Activated T-helper 2 cell treated with anti-CD3 and anti-CD28 coated beads, Interferon-gamma antibody, Interleukin-2, Interleukin-4, amounts not matched to agents 10 μg/mL and 5 μg/mL and 100 μg/mL, durations not matched to agents 14 hours and 24 hours and 36 hours (primary cell): Measurements from ENCODE around the gene TOLLIP. TPM values are rescaled to one million over a fixed set of nuclear protein-coding genes. Genes with fewer than 3 reads are reported as not detected.
"Not testable (repeated sequence)": the region's sequence is repeated elsewhere in the genome, so short reads cannot be mapped to it uniquely, and the experiment has no call there.

Source experiments
- DNase-seq: peaks from one replicate; pipeline ENCODE4 v3.0.0; 2021; ENCODE audit warnings: low spot score
- H3K27ac Mint-ChIP-seq: one replicate; pipeline ENCODE4 v1.8.0; 2021; ENCODE audit warnings: mixed read lengths
- H3K27me3 Mint-ChIP-seq: one replicate; pipeline ENCODE4 v1.8.0; 2021; ENCODE audit warnings: low read depth, mixed read lengths
- H3K36me3 Mint-ChIP-seq: one replicate; pipeline ENCODE4 v1.8.0; 2021; ENCODE audit warnings: low read depth, mixed read lengths
- H3K4me1 Mint-ChIP-seq: one replicate; pipeline ENCODE4 v1.8.0; 2021; ENCODE audit warnings: low read depth, mixed read lengths
- H3K4me3 Mint-ChIP-seq: one replicate; pipeline ENCODE4 v1.8.0; 2021; ENCODE audit warnings: low read depth, mild to moderate bottlenecking, moderate library complexity, mixed read lengths
- H3K9me3 Mint-ChIP-seq: one replicate; pipeline ENCODE4 v1.8.0; 2021; ENCODE audit warnings: mixed read lengths
- intact Hi-C: fragments of 100-400 bp; cut with micrococcal nuclease; formaldehyde crosslinking; loops from one replicate; pipeline ENCODE4 v1.15.1; 2023
- total RNA-seq: library from RNA; stranded (reverse); gene quantifications from 2 replicates; pipeline ENCODE4 v1.2.3, GENCODE V29; 2022

TOLLIP gene
- total RNA-seq, 1 donor from 2014 or later = 35.0 TPM

DNA sequence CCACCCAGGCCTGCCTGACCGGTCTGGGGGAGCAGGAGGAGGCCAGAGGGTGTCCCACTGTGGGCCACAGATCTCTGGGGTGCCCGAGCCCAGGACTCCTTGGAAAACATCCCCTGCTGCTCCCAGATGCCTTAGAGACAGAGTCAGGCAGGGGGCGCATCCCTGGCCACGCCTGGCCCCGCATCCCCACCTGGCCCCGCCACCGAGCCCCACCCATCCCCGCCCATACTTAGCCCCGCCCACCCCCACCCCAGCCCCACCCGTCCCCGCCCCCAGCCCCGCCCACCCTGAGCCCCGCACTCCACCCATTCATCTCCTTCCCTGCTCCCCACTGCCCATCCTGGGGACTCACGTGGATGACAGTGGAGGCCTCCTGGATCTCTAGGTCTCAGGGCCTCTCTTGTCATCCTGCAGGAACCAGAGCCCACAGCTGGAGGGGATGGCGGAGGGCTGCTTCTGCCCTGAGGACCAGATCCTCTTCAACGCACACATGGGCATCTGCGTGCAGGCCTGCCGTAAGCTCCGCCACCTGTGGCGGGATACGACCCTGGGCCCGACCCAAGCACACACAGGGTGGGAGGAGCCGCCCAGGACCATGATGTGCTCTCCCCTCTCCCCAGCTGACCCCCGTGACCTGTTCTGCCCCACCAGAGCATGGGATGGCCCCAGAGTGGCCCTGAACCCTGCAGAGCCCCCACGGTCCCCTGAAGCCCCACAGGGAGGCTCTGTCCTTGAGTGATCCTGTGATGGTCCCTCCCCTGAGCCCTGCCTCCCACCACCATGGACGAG, 53.0 kb downstream of the TOLLIP start:
- intact Hi-C loops = no loop called here
- Mint-ChIP-seq H3K27me3 (no peaks in the 10 kb centered on the region), H3K4me3 (no peak overlapping the region), H3K4me1 (no peaks in the 10 kb centered on the region), H3K9me3 (peaks cover 6% of the 10 kb centered on the region), H3K27ac (no peak overlapping the region), H3K36me3 (no peaks in the 10 kb centered on the region)
- no peak for DNase-seq

DNA sequence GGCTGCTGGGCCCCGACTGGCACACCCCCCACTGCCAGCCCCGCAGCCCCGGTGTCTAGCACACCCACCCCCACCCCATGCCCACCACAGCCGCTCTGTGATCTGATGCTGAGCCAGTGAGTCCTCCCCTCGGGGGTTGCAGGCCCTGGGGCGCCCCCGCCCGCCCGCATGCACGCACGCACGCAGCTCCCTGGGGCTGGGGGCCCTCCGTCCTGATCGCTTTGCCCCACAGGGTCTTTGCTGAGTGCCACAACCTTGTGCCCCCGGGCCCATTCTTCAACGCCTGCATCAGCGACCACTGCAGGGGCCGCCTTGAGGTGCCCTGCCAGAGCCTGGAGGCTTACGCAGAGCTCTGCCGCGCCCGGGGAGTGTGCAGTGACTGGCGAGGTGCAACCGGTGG, 54.3 kb downstream of the TOLLIP start:
- no peak for DNase-seq
- Mint-ChIP-seq H3K27me3 (no peaks in the 10 kb centered on the region), H3K27ac (no peak overlapping the region), H3K4me3 (no peak overlapping the region), H3K9me3 (peaks cover 14% of the 10 kb centered on the region), H3K4me1 (no peaks in the 10 kb centered on the region), H3K36me3 (peaks cover 6% of the 10 kb centered on the region)
- intact Hi-C loops = no loop called here

DNA sequence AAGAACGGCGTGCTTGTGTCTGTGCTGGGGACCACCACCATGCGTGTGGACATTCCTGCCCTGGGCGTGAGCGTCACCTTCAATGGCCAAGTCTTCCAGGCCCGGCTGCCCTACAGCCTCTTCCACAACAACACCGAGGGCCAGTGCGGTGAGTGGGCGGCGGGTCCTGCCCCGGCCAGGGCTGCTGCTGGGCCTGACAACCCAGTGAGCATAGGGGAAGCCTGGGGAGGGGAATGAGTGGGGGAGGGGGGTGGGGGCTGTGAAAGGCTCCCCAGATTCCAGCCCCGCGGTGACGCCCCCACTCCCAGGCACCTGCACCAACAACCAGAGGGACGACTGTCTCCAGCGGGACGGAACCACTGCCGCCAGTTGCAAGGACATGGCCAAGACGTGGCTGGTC, 54.7 kb downstream of the TOLLIP start:
- H3K27ac Mint-ChIP-seq = no peak overlapping the region
- no peaks in the 10 kb centered on the region for H3K4me1 Mint-ChIP-seq
- H3K4me3 Mint-ChIP-seq = no peak overlapping the region
- DNase-seq = no peak
- peaks cover 6% of the 10 kb centered on the region for H3K36me3 Mint-ChIP-seq
- intact Hi-C loops = no loop called here
- H3K27me3 Mint-ChIP-seq = no peaks in the 10 kb centered on the region
- H3K9me3 Mint-ChIP-seq = peaks cover 15% of the 10 kb centered on the region

DNA sequence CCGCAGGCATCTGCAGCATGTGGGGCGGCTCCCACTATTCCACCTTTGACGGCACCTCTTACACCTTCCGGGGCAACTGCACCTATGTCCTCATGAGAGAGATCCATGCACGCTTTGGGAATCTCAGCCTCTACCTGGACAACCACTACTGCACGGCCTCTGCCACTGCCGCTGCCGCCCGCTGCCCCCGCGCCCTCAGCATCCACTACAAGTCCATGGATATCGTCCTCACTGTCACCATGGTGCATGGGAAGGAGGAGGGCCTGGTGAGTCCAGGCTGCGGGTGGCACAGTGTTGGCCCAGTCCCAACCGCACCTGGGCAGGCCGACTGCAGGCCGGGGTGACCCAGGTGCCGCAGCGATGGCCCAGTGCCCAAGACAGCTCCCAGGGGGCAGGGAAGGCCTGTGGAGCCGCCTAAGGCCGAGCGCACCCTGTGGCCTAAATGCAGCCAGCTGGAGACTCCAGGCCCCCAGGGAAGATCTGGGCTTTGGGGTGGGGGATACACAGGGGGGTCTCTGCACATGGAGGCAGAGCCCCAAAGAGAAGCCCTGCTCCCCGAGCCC, 55.3 kb downstream of the TOLLIP start:
- H3K9me3 Mint-ChIP-seq = peaks cover 19% of the 10 kb centered on the region
- no peak for DNase-seq
- H3K27me3 Mint-ChIP-seq = no peaks in the 10 kb centered on the region
- H3K27ac Mint-ChIP-seq = no peak overlapping the region
- H3K4me3 Mint-ChIP-seq = no peak overlapping the region
- peaks cover 8% of the 10 kb centered on the region for H3K36me3 Mint-ChIP-seq
- H3K4me1 Mint-ChIP-seq = no peaks in the 10 kb centered on the region
- intact Hi-C loops = no loop called here

DNA sequence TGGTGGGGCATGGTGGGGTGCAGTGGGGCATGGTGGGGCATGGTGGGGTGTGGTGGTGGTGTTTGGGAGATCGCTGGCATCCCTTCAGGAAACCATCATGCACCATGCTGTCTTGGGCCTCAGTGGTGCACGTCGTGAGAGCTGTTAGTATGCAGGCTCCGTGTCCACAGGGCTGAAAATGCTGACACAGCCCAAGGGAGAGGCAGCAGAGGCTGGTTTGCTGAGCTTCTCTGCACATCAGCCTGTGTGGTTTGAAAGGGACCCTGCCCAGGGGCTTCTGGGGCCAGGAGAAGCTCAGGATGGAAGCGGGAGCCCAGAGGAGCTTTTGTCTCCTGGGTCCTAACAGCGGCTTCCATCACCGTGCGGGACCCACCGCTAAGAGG, 56.3 kb downstream of the TOLLIP start:
- H3K36me3 Mint-ChIP-seq = peaks cover 8% of the 10 kb centered on the region
- H3K27me3 Mint-ChIP-seq = no peaks in the 10 kb centered on the region
- no peaks in the 10 kb centered on the region for H3K4me1 Mint-ChIP-seq
- intact Hi-C loops = no loop called here
- no peak overlapping the region for H3K27ac Mint-ChIP-seq
- no peak overlapping the region for H3K4me3 Mint-ChIP-seq
- peaks cover 19% of the 10 kb centered on the region for H3K9me3 Mint-ChIP-seq
- DNase-seq = no peak

DNA sequence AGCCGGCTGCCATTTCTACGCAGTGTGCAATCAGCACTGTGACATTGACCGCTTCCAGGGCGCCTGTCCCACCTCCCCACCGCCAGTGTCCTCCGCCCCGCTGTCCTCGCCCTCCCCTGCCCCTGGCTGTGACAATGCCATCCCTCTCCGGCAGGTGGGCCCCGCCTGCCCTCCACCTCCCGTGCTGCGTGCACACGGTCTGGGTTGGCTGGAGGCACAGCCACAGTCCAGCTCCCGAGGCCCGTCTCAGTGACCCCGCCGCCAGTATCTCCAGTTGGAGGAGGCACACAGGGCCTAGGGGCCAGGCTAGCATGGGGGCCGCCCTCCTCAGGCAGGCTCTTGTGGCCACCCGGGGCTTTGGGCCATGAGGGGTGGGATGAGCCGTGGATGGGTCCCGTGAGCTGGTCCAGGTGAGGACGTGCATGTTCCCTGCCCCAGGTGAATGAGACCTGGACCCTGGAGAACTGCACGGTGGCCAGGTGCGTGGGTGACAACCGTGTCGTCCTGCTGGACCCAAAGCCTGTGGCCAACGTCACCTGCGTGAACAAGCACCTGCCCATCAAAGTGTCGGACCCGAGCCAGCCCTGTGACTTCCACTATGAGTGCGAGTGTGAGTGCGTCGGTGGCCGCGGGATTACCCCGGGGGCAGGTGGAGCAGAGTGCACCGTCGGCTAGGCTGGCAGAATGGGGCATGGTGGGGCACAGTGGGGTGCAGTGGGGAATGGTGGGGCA, 56.9 kb downstream of the TOLLIP start:
- H3K4me3 Mint-ChIP-seq = no peak overlapping the region
- H3K36me3 Mint-ChIP-seq = peaks cover 8% of the 10 kb centered on the region
- intact Hi-C loops = no loop called here
- H3K4me1 Mint-ChIP-seq = no peaks in the 10 kb centered on the region
- H3K27me3 Mint-ChIP-seq = no peaks in the 10 kb centered on the region
- H3K27ac Mint-ChIP-seq = no peak overlapping the region
- H3K9me3 Mint-ChIP-seq = peaks cover 19% of the 10 kb centered on the region
- no peak for DNase-seq

DNA sequence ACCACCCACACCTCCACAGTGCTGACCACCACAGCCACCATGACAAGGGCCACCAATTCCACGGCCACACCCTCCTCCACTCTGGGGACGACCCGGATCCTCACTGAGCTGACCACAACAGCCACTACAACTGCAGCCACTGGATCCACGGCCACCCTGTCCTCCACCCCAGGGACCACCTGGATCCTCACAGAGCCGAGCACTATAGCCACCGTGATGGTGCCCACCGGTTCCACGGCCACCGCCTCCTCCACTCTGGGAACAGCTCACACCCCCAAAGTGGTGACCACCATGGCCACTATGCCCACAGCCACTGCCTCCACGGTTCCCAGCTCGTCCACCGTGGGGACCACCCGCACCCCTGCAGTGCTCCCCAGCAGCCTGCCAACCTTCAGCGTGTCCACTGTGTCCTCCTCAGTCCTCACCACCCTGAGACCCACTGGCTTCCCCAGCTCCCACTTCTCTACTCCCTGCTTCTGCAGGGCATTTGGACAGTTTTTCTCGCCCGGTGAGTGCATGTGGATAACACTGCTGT, 58.1 kb downstream of the TOLLIP start:
- Mint-ChIP-seq H3K9me3 (peaks cover 22% of the 10 kb centered on the region), H3K4me3 (no peak overlapping the region), H3K27ac (no peak overlapping the region), H3K36me3 (peaks cover 8% of the 10 kb centered on the region), H3K27me3 (no peaks in the 10 kb centered on the region), H3K4me1 (no peaks in the 10 kb centered on the region)
- DNase-seq = no peak
- intact Hi-C loops = no loop called here

DNA sequence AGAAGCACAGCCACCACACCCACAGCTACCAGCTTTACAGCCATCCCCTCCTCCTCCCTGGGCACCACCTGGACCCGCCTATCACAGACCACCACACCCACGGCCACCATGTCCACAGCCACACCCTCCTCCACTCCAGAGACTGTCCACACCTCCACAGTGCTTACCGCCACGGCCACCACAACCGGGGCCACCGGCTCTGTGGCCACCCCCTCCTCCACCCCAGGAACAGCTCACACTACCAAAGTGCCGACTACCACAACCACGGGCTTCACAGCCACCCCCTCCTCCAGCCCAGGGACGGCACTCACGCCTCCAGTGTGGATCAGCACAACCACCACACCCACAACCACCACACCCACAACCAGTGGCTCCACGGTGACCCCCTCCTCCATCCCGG, 59.0 kb downstream of the TOLLIP start:
- H3K36me3 Mint-ChIP-seq, H3K4me3 Mint-ChIP-seq, H3K4me1 Mint-ChIP-seq, H3K27me3 Mint-ChIP-seq, DNase-seq, intact Hi-C loops, H3K27ac Mint-ChIP-seq: not testable (repeated sequence)
- H3K9me3 Mint-ChIP-seq = peaks cover 23% of the 10 kb centered on the region

DNA sequence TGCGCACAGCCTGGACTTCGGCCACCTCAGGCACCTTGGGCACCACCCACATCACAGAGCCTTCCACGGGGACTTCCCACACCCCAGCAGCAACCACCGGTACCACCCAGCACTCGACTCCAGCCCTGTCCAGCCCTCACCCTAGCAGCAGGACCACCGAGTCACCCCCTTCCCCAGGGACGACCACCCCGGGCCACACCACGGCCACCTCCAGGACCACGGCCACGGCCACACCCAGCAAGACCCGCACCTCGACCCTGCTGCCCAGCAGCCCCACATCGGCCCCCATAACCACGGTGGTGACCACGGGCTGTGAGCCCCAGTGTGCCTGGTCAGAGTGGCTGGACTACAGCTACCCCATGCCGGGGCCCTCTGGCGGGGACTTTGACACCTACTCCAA, 60.5 kb downstream of the TOLLIP start:
- H3K36me3 Mint-ChIP-seq, H3K27me3 Mint-ChIP-seq, H3K27ac Mint-ChIP-seq, intact Hi-C loops, H3K4me1 Mint-ChIP-seq, H3K4me3 Mint-ChIP-seq, DNase-seq: not testable (repeated sequence)
- peaks cover 23% of the 10 kb centered on the region for H3K9me3 Mint-ChIP-seq

DNA sequence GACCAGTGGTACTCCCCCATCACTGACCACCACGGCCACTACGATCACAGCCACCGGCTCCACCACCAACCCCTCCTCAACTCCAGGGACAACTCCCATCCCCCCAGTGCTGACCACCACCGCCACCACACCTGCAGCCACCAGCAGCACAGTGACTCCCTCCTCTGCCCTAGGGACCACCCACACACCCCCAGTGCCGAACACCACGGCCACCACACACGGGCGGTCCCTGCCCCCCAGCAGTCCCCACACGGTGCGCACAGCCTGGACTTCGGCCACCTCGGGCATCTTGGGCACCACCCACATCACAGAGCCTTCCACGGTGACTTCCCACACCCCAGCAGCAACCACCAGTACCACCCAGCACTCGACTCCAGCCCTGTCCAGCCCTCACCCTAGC, 62.4 kb downstream of the TOLLIP start:
- H3K27me3 Mint-ChIP-seq, intact Hi-C loops, H3K4me1 Mint-ChIP-seq, H3K36me3 Mint-ChIP-seq, H3K4me3 Mint-ChIP-seq, H3K27ac Mint-ChIP-seq, DNase-seq: not testable (repeated sequence)
- H3K9me3 Mint-ChIP-seq = peaks cover 24% of the 10 kb centered on the region

DNA sequence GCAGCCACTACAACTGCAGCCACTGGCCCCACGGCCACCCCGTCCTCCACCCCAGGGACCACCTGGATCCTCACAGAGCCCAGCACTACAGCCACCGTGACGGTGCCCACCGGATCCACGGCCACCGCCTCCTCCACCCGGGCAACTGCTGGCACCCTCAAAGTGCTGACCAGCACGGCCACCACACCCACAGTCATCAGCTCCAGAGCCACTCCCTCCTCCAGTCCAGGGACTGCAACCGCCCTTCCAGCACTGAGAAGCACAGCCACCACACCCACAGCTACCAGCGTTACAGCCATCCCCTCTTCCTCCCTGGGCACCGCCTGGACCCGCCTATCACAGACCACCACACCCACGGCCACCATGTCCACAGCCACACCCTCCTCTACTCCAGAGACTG, 63.1 kb downstream of the TOLLIP start:
- H3K27me3 Mint-ChIP-seq, H3K4me3 Mint-ChIP-seq, H3K27ac Mint-ChIP-seq, intact Hi-C loops, DNase-seq, H3K4me1 Mint-ChIP-seq, H3K36me3 Mint-ChIP-seq: not testable (repeated sequence)
- peaks cover 23% of the 10 kb centered on the region for H3K9me3 Mint-ChIP-seq

DNA sequence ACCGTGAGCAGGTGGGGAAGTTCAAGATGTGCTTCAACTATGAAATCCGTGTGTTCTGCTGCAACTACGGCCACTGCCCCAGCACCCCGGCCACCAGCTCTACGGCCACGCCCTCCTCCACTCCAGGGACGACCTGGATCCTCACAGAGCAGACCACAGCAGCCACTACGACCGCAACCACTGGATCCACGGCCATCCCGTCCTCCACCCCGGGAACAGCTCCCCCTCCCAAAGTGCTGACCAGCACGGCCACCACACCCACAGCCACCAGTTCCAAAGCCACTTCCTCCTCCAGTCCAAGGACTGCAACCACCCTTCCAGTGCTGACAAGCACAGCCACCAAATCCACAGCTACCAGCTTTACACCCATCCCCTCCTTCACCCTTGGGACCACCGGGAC, 63.7 kb downstream of the TOLLIP start:
- H3K27ac Mint-ChIP-seq, H3K27me3 Mint-ChIP-seq, DNase-seq, H3K36me3 Mint-ChIP-seq, intact Hi-C loops, H3K4me3 Mint-ChIP-seq, H3K4me1 Mint-ChIP-seq: not testable (repeated sequence)
- H3K9me3 Mint-ChIP-seq = peaks cover 17% of the 10 kb centered on the region

DNA sequence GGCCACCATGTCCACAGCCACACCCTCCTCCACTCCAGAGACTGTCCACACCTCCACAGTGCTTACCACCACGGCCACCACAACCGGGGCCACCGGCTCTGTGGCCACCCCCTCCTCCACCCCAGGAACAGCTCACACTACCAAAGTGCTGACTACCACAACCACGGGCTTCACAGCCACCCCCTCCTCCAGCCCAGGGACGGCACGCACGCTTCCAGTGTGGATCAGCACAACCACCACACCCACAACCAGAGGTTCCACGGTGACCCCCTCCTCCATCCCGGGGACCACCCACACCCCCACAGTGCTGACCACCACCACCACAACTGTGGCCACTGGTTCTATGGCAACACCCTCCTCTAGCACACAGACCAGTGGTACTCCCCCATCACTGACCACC, 64.9 kb downstream of the TOLLIP start:
- H3K27me3 Mint-ChIP-seq, H3K4me1 Mint-ChIP-seq, H3K36me3 Mint-ChIP-seq, DNase-seq, H3K4me3 Mint-ChIP-seq, intact Hi-C loops, H3K27ac Mint-ChIP-seq: not testable (repeated sequence)
- H3K9me3 Mint-ChIP-seq = peaks cover 12% of the 10 kb centered on the region
